Inferior parietal cortex (tissue), 1 donor: ENCODE measurements around the gene RCCD1.

Experiments
- DNase-seq: peaks from one replicate; pipeline ENCODE4 v3.0.0-alpha.2; 2016; ENCODE audit errors: extremely low spot score

Gene RCCD1

GRCh38 chr15:90962021-90962420, 7.3 kb downstream of the RCCD1 start:
- DNase-seq: no peak

- no peak for DNase-seq
Measured at GRCh38 chr15:90966262-90966661, 11.6 kb downstream of the RCCD1 start.

- DNase-seq: no peak
Measured at GRCh38 chr15:90967206-90967605, 12.5 kb downstream of the RCCD1 start.

GRCh38 chr15:90968434-90968833, 13.8 kb downstream of the RCCD1 start:
- no peak for DNase-seq

- no peak for DNase-seq
Measured at GRCh38 chr15:90970274-90970673, 15.6 kb downstream of the RCCD1 start.

- no peak for DNase-seq
Measured at GRCh38 chr15:90972133-90972532, 17.4 kb downstream of the RCCD1 start.

- no peak for DNase-seq
Measured at GRCh38 chr15:90974216-90974615, 19.5 kb downstream of the RCCD1 start.

GRCh38 chr15:90979582-90979981, 24.9 kb downstream of the RCCD1 start:
- DNase-seq: no peak

GRCh38 chr15:90981681-90982080, 27.0 kb downstream of the RCCD1 start:
- DNase-seq: no peak

GRCh38 chr15:90982135-90982534, 27.5 kb downstream of the RCCD1 start:
- DNase-seq: no peak

GRCh38 chr15:90986790-90987507, 32.3 kb downstream of the RCCD1 start:
- no peak for DNase-seq

- no peak for DNase-seq
Measured at GRCh38 chr15:90987561-90988141, 33.0 kb downstream of the RCCD1 start.

- no peak for DNase-seq
Measured at GRCh38 chr15:90988296-90988695, 33.6 kb downstream of the RCCD1 start.

- no peak for DNase-seq
Measured at GRCh38 chr15:90989040-90989768, 34.5 kb downstream of the RCCD1 start.

- DNase-seq: no peak
Measured at GRCh38 chr15:90990446-90990845, 35.8 kb downstream of the RCCD1 start.

GRCh38 chr15:90991587-90992285, 37.1 kb downstream of the RCCD1 start:
- DNase-seq: no peak

- DNase-seq: no peak
Measured at GRCh38 chr15:90994059-90994416, 39.4 kb downstream of the RCCD1 start.

GRCh38 chr15:90994417-90995311, 40.0 kb downstream of the RCCD1 start, which contains the start of gene PRC1:
Gene PRC1 (minus strand): TSS chr15:90994535. CDS start chr15:90994417, 118 bp downstream.
- peak; percentile 96 for DNase-seq

GRCh38 chr15:90998737-90999136, 44.1 kb downstream of the RCCD1 start:
- no peak for DNase-seq

GRCh38 chr15:91001209-91001608, 46.5 kb downstream of the RCCD1 start:
- no peak for DNase-seq

GRCh38 chr15:91007266-91007665, 52.6 kb downstream of the RCCD1 start:
- no peak for DNase-seq
